GM12874 (cell line): Measurements from ENCODE around the gene ZNF512.

Experiments used
- CTCF ChIP-seq: IDR thresholded peaks from 2 replicates; pipeline ENCODE4 v1.5.1; 2011; ENCODE audit warnings: low read depth, mild to moderate bottlenecking, control low read depth, low read length, moderate library complexity; ENCODE audit not compliant: insufficient read depth

The ZNF512 gene

DNA sequence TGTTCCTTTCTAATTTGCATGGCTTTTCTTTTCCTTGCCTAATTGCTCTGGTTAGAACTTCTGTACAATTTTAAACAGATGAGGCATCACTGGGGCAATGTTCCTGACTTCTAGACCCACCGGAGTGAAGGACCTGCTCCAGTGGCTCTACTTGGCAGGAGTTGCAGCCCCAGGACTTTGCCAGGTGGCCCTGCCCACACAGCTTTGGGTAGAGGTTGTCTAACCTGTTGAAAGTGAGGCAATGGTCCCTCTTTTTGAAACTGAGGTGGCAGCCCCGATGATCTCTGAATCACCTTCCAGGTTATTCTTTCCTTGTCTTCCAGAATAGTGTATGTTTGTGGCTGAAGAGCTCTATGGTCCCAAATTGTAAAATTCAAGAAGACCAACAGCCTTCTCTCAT, 29.9 kb upstream of the ZNF512 start:
- no peak for TF ChIP-seq CTCF

DNA sequence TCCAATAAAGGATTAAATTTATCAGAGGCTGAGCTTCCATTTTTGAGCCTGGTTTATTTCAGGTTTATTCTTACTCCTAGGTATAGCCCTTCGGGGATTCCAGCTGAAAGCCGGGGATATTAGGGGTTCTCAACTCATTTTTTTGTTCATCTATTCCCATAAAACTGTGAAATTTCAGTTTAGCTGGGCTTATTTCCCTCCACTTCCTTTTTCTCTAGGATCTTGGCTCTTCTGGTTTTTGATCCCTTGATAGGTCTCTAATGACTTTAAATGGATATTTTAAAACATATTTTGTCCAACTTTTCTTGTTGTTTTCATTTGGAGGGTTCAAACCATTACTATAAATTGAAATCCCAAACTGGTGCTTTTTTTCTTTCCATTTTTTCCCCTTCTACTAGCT, 23.6 kb upstream of the ZNF512 start:
- TF ChIP-seq CTCF: no peak

GRCh38 chr2:27561060-27561459, 21.8 kb upstream of the ZNF512 start:
- no peak for TF ChIP-seq CTCF

DNA sequence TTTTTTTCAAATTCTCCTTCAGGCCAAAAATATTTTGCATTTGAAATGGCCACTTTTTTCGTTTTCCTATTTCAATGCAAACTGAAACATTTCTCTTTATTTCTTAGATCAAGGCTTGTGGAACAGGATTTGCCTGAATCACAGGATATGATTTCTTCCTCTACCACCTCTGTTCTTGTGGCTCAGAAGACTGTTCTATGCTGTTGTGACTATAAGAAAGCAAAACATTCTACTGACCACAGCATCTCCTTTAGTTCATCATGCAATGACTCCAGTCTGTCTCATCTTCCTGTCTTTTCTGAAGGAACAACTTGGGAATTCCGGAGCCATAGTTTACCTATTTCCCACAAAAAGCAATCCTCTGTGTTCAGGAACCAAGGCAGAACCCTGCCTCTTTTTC, 16.2 kb upstream of the ZNF512 start:
- no peak for TF ChIP-seq CTCF

GRCh38 chr2:27569398-27569797, 13.4 kb upstream of the ZNF512 start:
- TF ChIP-seq CTCF: no peak

GRCh38 chr2:27571197-27571596, 11.6 kb upstream of the ZNF512 start:
- TF ChIP-seq CTCF: no peak

DNA sequence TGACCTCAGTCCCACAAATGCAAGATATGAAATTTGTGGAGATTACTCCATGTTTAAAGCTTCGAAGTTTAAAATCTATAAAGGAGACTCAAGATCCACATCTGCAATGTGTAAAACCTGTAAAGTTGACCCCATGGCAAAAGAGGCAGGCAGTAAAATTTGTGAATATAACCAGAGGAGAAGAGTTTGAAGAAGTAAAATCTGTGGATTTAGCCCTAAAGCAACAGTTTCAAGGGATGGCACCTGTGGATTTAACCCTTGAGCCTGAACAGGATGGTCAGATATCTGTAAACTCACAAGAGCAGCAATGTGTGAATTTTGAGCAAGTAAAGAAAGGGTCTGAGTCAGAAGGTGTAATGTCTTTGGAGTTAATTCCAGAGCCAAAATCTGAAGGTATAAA, 11.2 kb upstream of the ZNF512 start:
- TF ChIP-seq CTCF: no peak

- no peak for TF ChIP-seq CTCF
Observed at GRCh38 chr2:27572439-27572838, 10.4 kb upstream of the ZNF512 start.
